Measurements from ENCODE around the gene ALG9. TPM values are rescaled to one million over a fixed set of nuclear protein-coding genes. Genes with fewer than 3 reads are reported as not detected.
"Not testable (repeated sequence)": the region's sequence is repeated elsewhere in the genome, so short reads cannot be mapped to it uniquely, and the experiment has no call there.

Gene ALG9
- total and polyA plus RNA-seq, 2 donors from 2014 or later: 27.8 to 30.0 TPM

GRCh38 chr11:111906680-111907079 lies 35.3 kb upstream of the ALG9 start:
- H3K9me3 ChIP-seq (ENCODE audit: control insufficient read depth in 2 of 3, insufficient read depth in 1 of 3, low read length in 3 of 3): no peaks in the 10 kb centered on the region
- TF ChIP-seq, protein P1, sequence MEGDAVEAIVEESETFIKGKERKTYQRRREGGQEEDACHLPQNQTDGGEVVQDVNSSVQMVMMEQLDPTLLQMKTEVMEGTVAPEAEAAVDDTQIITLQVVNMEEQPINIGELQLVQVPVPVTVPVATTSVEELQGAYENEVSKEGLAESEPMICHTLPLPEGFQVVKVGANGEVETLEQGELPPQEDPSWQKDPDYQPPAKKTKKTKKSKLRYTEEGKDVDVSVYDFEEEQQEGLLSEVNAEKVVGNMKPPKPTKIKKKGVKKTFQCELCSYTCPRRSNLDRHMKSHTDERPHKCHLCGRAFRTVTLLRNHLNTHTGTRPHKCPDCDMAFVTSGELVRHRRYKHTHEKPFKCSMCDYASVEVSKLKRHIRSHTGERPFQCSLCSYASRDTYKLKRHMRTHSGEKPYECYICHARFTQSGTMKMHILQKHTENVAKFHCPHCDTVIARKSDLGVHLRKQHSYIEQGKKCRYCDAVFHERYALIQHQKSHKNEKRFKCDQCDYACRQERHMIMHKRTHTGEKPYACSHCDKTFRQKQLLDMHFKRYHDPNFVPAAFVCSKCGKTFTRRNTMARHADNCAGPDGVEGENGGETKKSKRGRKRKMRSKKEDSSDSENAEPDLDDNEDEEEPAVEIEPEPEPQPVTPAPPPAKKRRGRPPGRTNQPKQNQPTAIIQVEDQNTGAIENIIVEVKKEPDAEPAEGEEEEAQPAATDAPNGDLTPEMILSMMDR (IDR thresholded peaks at IDR 0.05; ENCODE audit: borderline replicate concordance, extremely low read depth, insufficient read depth): no peak
- intact Hi-C loops (cut with DNase I): no loop called here
- no peak overlapping the region for H3K4me3 ChIP-seq (ENCODE audit: low read length in 3 of 3)
- no peaks in the 10 kb centered on the region for H3K27me3 ChIP-seq (ENCODE audit: control insufficient read depth, insufficient read depth, low read length)
- no peak overlapping the region for H3K9ac ChIP-seq (ENCODE audit: low read length in 3 of 3)
- H3K4me1 ChIP-seq (ENCODE audit: control insufficient read depth in 2 of 3, insufficient read depth in 2 of 3, low read depth in 1 of 3, low read length in 3 of 3): peaks cover 0 to 6% (median 4%) of the 10 kb centered on the region in 3 donors
- no peak overlapping the region for H3K27ac ChIP-seq (ENCODE audit: low read depth in 2 of 2, low read length in 2 of 2)
- DNase-seq (no peak), FAIRE-seq (no peak)
- H3K36me3 ChIP-seq (ENCODE audit: control insufficient read depth in 2 of 3, insufficient read depth in 3 of 3, low read length in 3 of 3): no peaks in the 10 kb centered on the region

- DNase-seq: no peak
- Histone ChIP-seq H3K27ac (ENCODE audit: low read depth in 2 of 2, low read length in 2 of 2) (no peak overlapping the region), H3K9me3 (ENCODE audit: control insufficient read depth in 2 of 3, insufficient read depth in 1 of 3, low read length in 3 of 3) (no peaks in the 10 kb centered on the region), H3K36me3 (ENCODE audit: control insufficient read depth in 2 of 3, insufficient read depth in 3 of 3, low read length in 3 of 3) (no peaks in the 10 kb centered on the region), H3K9ac (ENCODE audit: low read length in 3 of 3) (no peak overlapping the region), H3K4me3 (ENCODE audit: low read length in 3 of 3) (no peak overlapping the region), H3K27me3 (ENCODE audit: control insufficient read depth, insufficient read depth, low read length) (no peaks in the 10 kb centered on the region), H3K4me1 (ENCODE audit: control insufficient read depth in 2 of 3, insufficient read depth in 2 of 3, low read depth in 1 of 3, low read length in 3 of 3) (no peaks in the 10 kb centered on the region)
- FAIRE-seq: no peak
- intact Hi-C loops (cut with DNase I): no loop called here
- TF ChIP-seq, protein P1 (IDR thresholded peaks at IDR 0.05; ENCODE audit: borderline replicate concordance, extremely low read depth, insufficient read depth): no peak
These were observed 34.0 kb upstream of the ALG9 start for GRCh38 chr11:111905411-111905810.

DNA sequence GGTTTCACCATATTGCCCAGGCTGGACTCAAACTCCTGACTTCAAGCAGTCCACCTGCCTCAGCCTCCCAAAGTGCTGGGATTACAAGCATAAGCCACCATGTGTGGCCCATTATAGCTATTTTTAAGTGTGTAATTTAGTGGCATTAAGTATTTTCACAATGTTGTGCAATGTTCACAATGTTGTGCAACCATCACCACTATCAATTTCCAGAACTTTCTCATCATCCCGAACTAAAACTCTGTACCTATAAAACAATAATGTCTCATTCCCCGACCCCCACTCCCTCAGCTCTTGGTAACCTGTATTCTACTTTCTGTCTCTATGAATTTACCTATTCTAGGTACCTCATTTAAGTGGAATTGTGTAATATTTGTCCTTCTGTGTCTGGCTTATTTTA lies 15.5 kb upstream of the ALG9 start:
- Histone ChIP-seq H3K4me1 (ENCODE audit: control insufficient read depth in 2 of 3, insufficient read depth in 2 of 3, low read depth in 1 of 3, low read length in 3 of 3) (no peaks in the 10 kb centered on the region), H3K9ac (ENCODE audit: low read length in 3 of 3) (no peak overlapping the region), H3K4me3 (ENCODE audit: low read length in 3 of 3) (no peak overlapping the region), H3K27me3 (ENCODE audit: control insufficient read depth, insufficient read depth, low read length) (no peaks in the 10 kb centered on the region), H3K27ac (ENCODE audit: low read depth in 2 of 2, low read length in 2 of 2) (no peak overlapping the region), H3K36me3 (ENCODE audit: control insufficient read depth in 2 of 3, insufficient read depth in 3 of 3, low read length in 3 of 3) (no peaks in the 10 kb centered on the region), H3K9me3 (ENCODE audit: control insufficient read depth in 2 of 3, insufficient read depth in 1 of 3, low read length in 3 of 3) (no peaks in the 10 kb centered on the region)
- DNase-seq: no peak
- TF ChIP-seq, protein P1 (IDR thresholded peaks at IDR 0.05; ENCODE audit: borderline replicate concordance, extremely low read depth, insufficient read depth): no peak
- no peak for FAIRE-seq
- intact Hi-C loops (cut with DNase I): no loop called here

- FAIRE-seq: no peak
- TF ChIP-seq, protein P1 (IDR thresholded peaks at IDR 0.05; ENCODE audit: borderline replicate concordance, extremely low read depth, insufficient read depth): no peak
- intact Hi-C loops (cut with DNase I): no loop called here
- Histone ChIP-seq H3K9ac (ENCODE audit: low read length in 3 of 3) (no peak overlapping the region), H3K27me3 (ENCODE audit: control insufficient read depth, insufficient read depth, low read length) (no peaks in the 10 kb centered on the region), H3K4me3 (ENCODE audit: low read length in 3 of 3) (no peak overlapping the region), H3K9me3 (ENCODE audit: control insufficient read depth in 2 of 3, insufficient read depth in 1 of 3, low read length in 3 of 3) (no peaks in the 10 kb centered on the region), H3K27ac (ENCODE audit: low read depth in 2 of 2, low read length in 2 of 2) (no peak overlapping the region), H3K36me3 (ENCODE audit: control insufficient read depth in 2 of 3, insufficient read depth in 3 of 3, low read length in 3 of 3) (no peaks in the 10 kb centered on the region), H3K4me1 (ENCODE audit: control insufficient read depth in 2 of 3, insufficient read depth in 2 of 3, low read depth in 1 of 3, low read length in 3 of 3) (no peaks in the 10 kb centered on the region)
- no peak for DNase-seq
These were observed 14.7 kb upstream of the ALG9 start for GRCh38 chr11:111886032-111886431.

GRCh38 chr11:111885053-111885452 lies 13.7 kb upstream of the ALG9 start:
- FAIRE-seq: not testable (repeated sequence)

More at GRCh38 chr11:111885053-111885452, 13.7 kb upstream of the ALG9 start:
- H3K27me3 ChIP-seq (ENCODE audit: control insufficient read depth, insufficient read depth, low read length); intact Hi-C loops (cut with DNase I); H3K27ac ChIP-seq (ENCODE audit: low read depth in 2 of 2, low read length in 2 of 2); H3K4me3 ChIP-seq (ENCODE audit: low read length in 3 of 3); H3K9me3 ChIP-seq (ENCODE audit: control insufficient read depth in 2 of 3, insufficient read depth in 1 of 3, low read length in 3 of 3); H3K9ac ChIP-seq (ENCODE audit: low read length in 3 of 3); H3K4me1 ChIP-seq (ENCODE audit: control insufficient read depth in 2 of 3, insufficient read depth in 2 of 3, low read depth in 1 of 3, low read length in 3 of 3); H3K36me3 ChIP-seq (ENCODE audit: control insufficient read depth in 2 of 3, insufficient read depth in 3 of 3, low read length in 3 of 3); DNase-seq: not testable (repeated sequence)

Data from kidney (tissue), 14 donors.